Muscle of leg (tissue), 11 donors: Measurements from ENCODE around the gene TRIM2. TPM values are rescaled to one million over a fixed set of nuclear protein-coding genes. Genes with fewer than 3 reads are reported as not detected.

Source experiments
- DNase-seq: peaks from one replicate; pipeline ENCODE4 v3.0.0; 2013
- H3K27ac ChIP-seq: one replicate; pipeline ENCODE4 v1.5.1; 2013; ENCODE audit warnings: mild to moderate bottlenecking, low read length, control low read depth
- H3K27me3 ChIP-seq: one replicate; pipeline ENCODE4 v1.6.1; 2013; ENCODE audit warnings: low read length; ENCODE audit not compliant: control insufficient read depth, insufficient read depth
- H3K36me3 ChIP-seq: one replicate; pipeline ENCODE4 v1.6.1; 2013; ENCODE audit warnings: low read length; ENCODE audit not compliant: control insufficient read depth, insufficient read depth
- H3K4me1 ChIP-seq: one replicate; pipeline ENCODE4 v1.6.1; 2013; ENCODE audit warnings: low read length; ENCODE audit not compliant: control insufficient read depth, insufficient read depth
- H3K4me3 ChIP-seq: one replicate; pipeline ENCODE4 v1.5.1; 2013; ENCODE audit warnings: low read length, control low read depth
- H3K9me3 ChIP-seq: replicated peaks from 2 replicates; pipeline ENCODE4 v1.6.1; 2013; ENCODE audit warnings: low read depth, low read length; ENCODE audit not compliant: control insufficient read depth
- WGBS: methylation state at CpG from one replicate; pipeline ENCODE4 v1.1.5; 2013; ENCODE audit warnings: missing lambda C conversion rate; ENCODE audit not compliant: insufficient coverage; 5-methylcytosine and 5-hydroxymethylcytosine counted together
- polyA plus RNA-seq, 8 donors: library from polyadenylated mRNA; unstranded; fragments of 120-200 nt; gene quantifications; one replicate each; pipeline versions ENCODE4 v1.2.1 to v1.2.3, GENCODE V29; 2013; ENCODE audit warnings: inconsistent platforms in 1 of 8, low replicate concordance in 1 of 8; ENCODE audit not compliant: insufficient read length in 8 of 8, insufficient read depth in 1 of 8
- total RNA-seq: library from RNA; stranded (reverse); fragments of 120-200 nt; gene quantifications from one replicate; pipeline ENCODE4 v1.2.4, GENCODE V29; 2013

The TRIM2 gene
- total and polyA plus RNA-seq, 9 donors = 13.7 to 32.8 (median 21.1) TPM

DNA sequence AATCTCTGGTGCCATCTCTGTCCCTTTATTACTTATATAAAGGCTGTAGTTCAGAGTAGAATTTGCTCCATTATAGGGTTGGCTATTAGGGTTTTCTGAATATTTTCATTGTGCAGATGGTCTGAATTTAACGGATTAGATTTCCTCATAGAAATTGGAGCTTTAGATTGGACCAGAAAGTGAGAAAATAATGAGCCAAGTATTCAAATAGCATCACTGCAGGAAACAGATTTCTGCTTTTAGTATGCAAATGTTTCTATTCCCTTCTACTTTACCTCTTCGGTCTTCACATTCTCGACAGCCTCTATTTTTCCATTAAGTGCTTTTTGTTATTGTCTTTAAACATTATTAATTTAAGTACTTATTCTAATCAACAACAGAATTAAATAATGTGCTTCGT, 55.4 kb downstream of the TRIM2 start:
- Histone ChIP-seq H3K36me3 (peaks cover 2% of the 10 kb centered on the region), H3K27ac (peak overlapping the region; percentile 83), H3K27me3 (no peaks in the 10 kb centered on the region), H3K4me1 (peaks cover 11% of the 10 kb centered on the region), H3K9me3 (peaks cover 4% of the 10 kb centered on the region), H3K4me3 (no peak overlapping the region)
- no CpG with 5 or more reads among the region's 4 CpGs for WGBS
- DNase-seq = peak; percentile 81

DNA sequence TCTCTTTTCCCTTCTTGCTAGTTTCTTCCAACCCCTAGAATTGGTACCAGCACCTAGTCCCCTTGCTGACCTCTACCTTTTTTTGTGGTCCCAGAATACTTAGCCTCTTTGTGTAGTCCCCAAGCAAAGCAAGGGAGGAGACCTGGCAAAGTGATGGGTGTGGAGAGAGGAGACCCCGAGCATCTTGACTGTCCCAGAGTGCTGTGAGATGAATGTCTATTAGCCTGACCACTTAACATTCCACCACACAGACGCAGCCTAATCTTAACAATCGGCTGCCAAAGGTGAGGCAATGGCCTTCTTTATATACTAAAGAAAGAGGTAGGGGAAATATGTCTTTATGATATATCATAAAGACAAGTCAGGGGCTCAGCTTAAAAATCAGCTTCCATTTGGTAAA, 55.9 kb downstream of the TRIM2 start:
- peak; percentile 63 for DNase-seq
- Histone ChIP-seq H3K27ac (peak overlapping the region; percentile 83), H3K9me3 (peaks cover 4% of the 10 kb centered on the region), H3K4me3 (no peak overlapping the region), H3K27me3 (no peaks in the 10 kb centered on the region), H3K4me1 (peaks cover 11% of the 10 kb centered on the region), H3K36me3 (peaks cover 2% of the 10 kb centered on the region)
- no CpG with 5 or more reads among the region's 3 CpGs for WGBS

GRCh38 chr4:153260553-153261300, 56.5 kb downstream of the TRIM2 start:
- H3K9me3 ChIP-seq = peaks cover 4% of the 10 kb centered on the region
- no peaks in the 10 kb centered on the region for H3K27me3 ChIP-seq
- H3K27ac ChIP-seq = peak overlapping the region; percentile 83
- peaks cover 2% of the 10 kb centered on the region for H3K36me3 ChIP-seq
- DNase-seq = peak; percentile 89
- peaks cover 11% of the 10 kb centered on the region for H3K4me1 ChIP-seq
- H3K4me3 ChIP-seq = no peak overlapping the region
- WGBS = no CpG with 5 or more reads among the region's 3 CpGs

DNA sequence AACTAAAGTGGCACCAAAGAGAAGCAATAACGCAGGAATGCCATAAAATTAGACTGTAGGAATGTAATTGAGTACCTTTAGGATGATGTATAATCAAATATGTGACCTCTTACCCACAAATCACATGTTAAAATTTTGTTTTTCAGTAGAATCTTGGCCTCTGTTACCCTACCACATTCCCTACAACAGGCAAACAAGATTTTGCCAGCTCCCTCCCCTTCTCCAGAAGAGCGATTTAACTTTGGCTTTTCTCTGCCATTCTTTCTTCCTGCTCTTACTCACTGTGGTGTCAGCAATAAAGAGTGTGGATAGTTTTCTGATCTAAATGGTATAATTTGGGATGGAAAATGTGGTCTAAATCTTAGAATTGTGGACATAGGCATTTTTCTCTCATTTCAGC, 57.2 kb downstream of the TRIM2 start:
- peaks cover 2% of the 10 kb centered on the region for H3K36me3 ChIP-seq
- no peak for DNase-seq
- peaks cover 11% of the 10 kb centered on the region for H3K4me1 ChIP-seq
- H3K9me3 ChIP-seq = peaks cover 4% of the 10 kb centered on the region
- H3K27ac ChIP-seq = peak overlapping the region; percentile 78
- no peak overlapping the region for H3K4me3 ChIP-seq
- no peaks in the 10 kb centered on the region for H3K27me3 ChIP-seq
- WGBS = no CpG with 5 or more reads among the region's 2 CpGs

- Histone ChIP-seq H3K4me3 (no peak overlapping the region), H3K36me3 (peaks cover 2% of the 10 kb centered on the region), H3K9me3 (peaks cover 4% of the 10 kb centered on the region), H3K27ac (no peak overlapping the region), H3K4me1 (peaks cover 10% of the 10 kb centered on the region), H3K27me3 (no peaks in the 10 kb centered on the region)
- no peak for DNase-seq
- 50% methylated on average over 1 of the region's 2 CpGs for WGBS
These were observed 57.7 kb downstream of the TRIM2 start for GRCh38 chr4:153261914-153262313.

DNA sequence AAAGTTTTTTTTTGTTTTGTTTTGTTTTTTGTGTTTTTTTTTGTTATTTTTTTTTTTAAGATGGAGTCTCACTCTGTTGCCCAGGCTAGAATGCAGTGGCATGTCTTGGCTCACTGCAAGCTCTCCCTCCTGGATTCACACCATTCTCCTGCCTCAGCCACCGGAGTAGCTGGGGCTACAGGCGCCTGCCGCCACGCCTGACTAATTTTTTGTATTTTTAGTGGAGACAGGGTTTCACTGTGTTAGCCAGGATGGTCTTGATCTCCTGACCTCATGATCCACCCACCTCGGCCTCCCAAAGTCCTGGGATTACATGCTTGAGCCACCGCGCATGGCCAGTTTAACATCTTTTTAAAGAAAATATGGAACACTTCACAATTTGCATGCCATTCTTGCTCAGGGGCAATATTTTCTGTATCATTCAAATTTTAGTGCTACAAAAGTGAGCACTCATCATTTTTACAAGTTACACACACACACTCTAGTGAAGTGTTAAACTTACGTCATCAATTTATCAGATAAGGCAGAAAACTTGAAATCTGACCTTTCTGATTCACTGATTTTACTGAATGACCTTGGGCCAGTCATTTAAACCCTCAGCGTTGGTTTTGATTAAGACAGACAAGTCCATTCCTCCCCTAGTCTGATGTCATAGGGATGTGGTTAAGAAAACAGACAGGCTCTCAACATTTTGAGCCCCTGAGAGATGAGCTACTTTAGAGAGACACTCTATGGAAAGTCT, 61.2 kb downstream of the TRIM2 start:
- WGBS = 100% methylated on average over 2 of the region's 9 CpGs
- H3K27me3 ChIP-seq = no peaks in the 10 kb centered on the region
- H3K36me3 ChIP-seq = peaks cover 2% of the 10 kb centered on the region
- peaks cover 4% of the 10 kb centered on the region for H3K9me3 ChIP-seq
- H3K4me3 ChIP-seq = no peak overlapping the region
- H3K27ac ChIP-seq = no peak overlapping the region
- no peak for DNase-seq
- H3K4me1 ChIP-seq = peaks cover 3% of the 10 kb centered on the region

DNA sequence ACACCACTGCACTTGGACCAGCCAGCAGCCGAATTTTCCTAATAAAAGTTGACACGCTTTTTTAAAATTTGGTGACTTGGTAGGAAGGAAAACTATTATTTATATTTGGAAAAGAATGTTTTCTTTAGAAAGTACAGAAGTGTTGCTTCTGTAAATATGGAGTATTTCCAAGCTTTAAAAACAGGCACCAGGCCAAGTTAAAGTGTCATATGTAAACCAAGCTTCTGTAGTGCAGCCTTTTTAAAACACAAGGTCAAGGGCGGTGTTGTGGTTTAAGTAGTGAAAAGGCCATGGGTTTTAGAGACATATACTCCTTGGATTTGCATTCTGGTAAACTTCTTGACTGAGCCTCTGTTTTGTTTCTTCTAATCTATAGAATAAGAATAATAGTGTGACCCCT, 62.7 kb downstream of the TRIM2 start:
- no peaks in the 10 kb centered on the region for H3K9me3 ChIP-seq
- no peak overlapping the region for H3K27ac ChIP-seq
- peak; percentile 44 for DNase-seq
- H3K36me3 ChIP-seq = peaks cover 6% of the 10 kb centered on the region
- H3K4me1 ChIP-seq = no peaks in the 10 kb centered on the region
- no CpG with 5 or more reads among the region's 3 CpGs for whole genome bisulfite sequencing
- H3K4me3 ChIP-seq = no peak overlapping the region
- no peaks in the 10 kb centered on the region for H3K27me3 ChIP-seq

- Histone ChIP-seq H3K4me3 (no peak overlapping the region), H3K9me3 (no peaks in the 10 kb centered on the region), H3K36me3 (peaks cover 6% of the 10 kb centered on the region), H3K4me1 (no peaks in the 10 kb centered on the region), H3K27ac (no peak overlapping the region), H3K27me3 (no peaks in the 10 kb centered on the region)
- DNase-seq = no peak
- WGBS = 97% methylated on average over 4 of the region's 7 CpGs
These were observed 63.6 kb downstream of the TRIM2 start for GRCh38 chr4:153267890-153268289.

GRCh38 chr4:153268295-153268694, 64.1 kb downstream of the TRIM2 start:
- Histone ChIP-seq H3K4me1 (no peaks in the 10 kb centered on the region), H3K27ac (no peak overlapping the region), H3K9me3 (no peaks in the 10 kb centered on the region), H3K36me3 (peaks cover 4% of the 10 kb centered on the region), H3K27me3 (no peaks in the 10 kb centered on the region), H3K4me3 (no peak overlapping the region)
- DNase-seq = no peak
- WGBS = no CpG with 5 or more reads among the region's 4 CpGs

DNA sequence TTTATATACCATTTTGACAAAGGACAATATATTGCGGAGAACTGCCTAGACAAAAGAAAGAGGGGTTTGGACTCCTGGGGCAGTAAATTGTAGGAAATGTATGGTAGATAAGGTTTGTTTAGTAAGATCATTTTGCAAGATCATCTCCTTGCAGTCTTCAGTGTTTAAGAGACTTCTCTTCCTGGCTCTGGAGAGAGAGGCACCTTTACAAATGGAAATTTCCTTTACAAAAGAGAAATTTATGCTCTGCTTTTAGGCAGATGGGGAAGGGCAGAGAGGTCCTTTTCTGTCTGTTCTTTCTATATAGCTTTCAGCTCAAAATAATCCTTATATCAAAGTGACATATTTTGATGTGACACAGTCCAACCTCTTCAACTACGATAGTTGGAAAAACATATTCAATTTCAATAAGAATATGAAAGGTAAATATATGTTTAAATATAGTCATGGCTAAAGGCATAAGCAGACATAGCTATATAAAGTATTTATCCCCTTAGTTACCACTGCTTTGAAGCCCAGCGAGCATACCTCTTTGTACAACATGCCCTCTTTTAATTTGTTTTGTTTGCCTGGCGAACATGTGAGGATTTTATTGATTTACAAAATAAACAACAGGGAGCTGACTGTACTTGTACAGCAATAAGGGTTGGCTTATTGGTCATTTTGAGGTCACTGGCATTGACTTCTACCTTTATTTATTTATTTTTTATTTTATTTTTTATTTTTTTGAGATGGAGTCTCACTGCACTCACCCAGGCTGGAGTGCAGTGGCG, 65.2 kb downstream of the TRIM2 start:
- no peak for DNase-seq
- Histone ChIP-seq H3K9me3 (no peaks in the 10 kb centered on the region), H3K27me3 (no peaks in the 10 kb centered on the region), H3K4me3 (no peak overlapping the region), H3K36me3 (peaks cover 4% of the 10 kb centered on the region), H3K4me1 (no peaks in the 10 kb centered on the region), H3K27ac (no peak overlapping the region)
- 100% methylated on average over 1 of the region's 5 CpGs for WGBS
